ENCODE data around the gene BEX2. TPM values are rescaled to one million over a fixed set of nuclear protein-coding genes. Genes with fewer than 3 reads are reported as not detected.

Gene BEX2
- total RNA-seq (2022; extraction: Qiagen RNA extraction; ENCODE audit: low read depth), result 7.5 to 12.9 TPM (median 10.3 TPM) in 5 replicates

GRCh38 chrX:103310555-103311398 lies at the start of gene BEX2:
TSS of gene BEX2 (minus strand) at chrX:103310990. CDS start at chrX:103309976, 1,014 bp downstream.

GRCh38 chrX:103356130-103356798 lies 45.5 kb upstream of the BEX2 start, which contains the start of gene TCEAL9:
TSS of gene TCEAL9 (plus strand) at chrX:103356506. CDS start at chrX:103357685, 1,179 bp downstream.

GRCh38 chrX:103329991-103330390 lies 19.2 kb upstream of the BEX2 start, which contains the start of gene TCEAL7:
TSS of gene TCEAL7 (plus strand) at chrX:103330239. CDS start at chrX:103331404, 1,165 bp downstream.

GRCh38 chrX:103276581-103277002 lies 34.2 kb downstream of the BEX2 start, which contains the start of gene TCEAL5:
TSS of gene TCEAL5 (minus strand) at chrX:103276750. CDS start at chrX:103274563, 2,187 bp downstream.

Other genes with a start within 250 kb of the BEX2 start
- gene BEX1, start 246.8 kb downstream of the BEX2 start, total RNA-seq (2022; extraction: Qiagen RNA extraction; ENCODE audit: low read depth), result not detected in 5 replicates
- not detected in 5 replicates for gene NXF3, start 217.8 kb downstream of the BEX2 start, total RNA-seq (2022; extraction: Qiagen RNA extraction; ENCODE audit: low read depth)
- gene BEX4, start 95.9 kb downstream of the BEX2 start, total RNA-seq (2022; extraction: Qiagen RNA extraction; ENCODE audit: low read depth), result 1.4 to 2.3 TPM (median 2.2 TPM) in 5 replicates
- gene TCEAL8, start 55.8 kb downstream of the BEX2 start, total RNA-seq (2022; extraction: Qiagen RNA extraction; ENCODE audit: low read depth), result 16.9 to 41.0 TPM (median 30.2 TPM) in 5 replicates
- gene TCEAL5, start 34.2 kb downstream of the BEX2 start, total RNA-seq (2022; extraction: Qiagen RNA extraction; ENCODE audit: low read depth), result not detected in 5 replicates
- not detected in 5 replicates for gene TCEAL7, start 19.2 kb upstream of the BEX2 start, total RNA-seq (2022; extraction: Qiagen RNA extraction; ENCODE audit: low read depth)
- gene TCEAL9, start 45.5 kb upstream of the BEX2 start, total RNA-seq (2022; extraction: Qiagen RNA extraction; ENCODE audit: low read depth), result 79.9 to 165 TPM (median 90.7 TPM) in 5 replicates
- 189 to 260 TPM (median 254 TPM) in 5 replicates for gene BEX3, start 65.5 kb upstream of the BEX2 start, total RNA-seq (2022; extraction: Qiagen RNA extraction; ENCODE audit: low read depth)
- gene RAB40A, start 208.5 kb upstream of the BEX2 start, total RNA-seq (2022; extraction: Qiagen RNA extraction; ENCODE audit: low read depth), result not detected in 5 replicates